ENCODE measurements around the gene SHC4. TPM values are rescaled to one million over a fixed set of nuclear protein-coding genes. Genes with fewer than 3 reads are reported as not detected.

SHC4 gene
- total and polyA plus RNA-seq, 7 donors = under 0.01 to 4.6 (median 2.2) TPM; not detected in 1

- H3K36me3 ChIP-seq = peaks cover 0 to 20% (median 0%) of the 10 kb centered on the region in 4 donors
- H3K27me3 ChIP-seq = no peaks in the 10 kb centered on the region
- intact Hi-C loops (cut with DNase I) = no loop called here
- H3K9me3 ChIP-seq = no peaks in the 10 kb centered on the region
- DNase-seq = no peak
- 87 to 90% methylated on average over 3 of the region's 3 CpGs for whole genome bisulfite sequencing, 2 donors
- peak overlapping the region in 1 of 4 donors; percentile 39 for H3K27ac ChIP-seq
- TF ChIP-seq POLR2AphosphoS5 (IDR thresholded peaks at IDR 0.05) (no peak), POLR2A (IDR thresholded peaks at IDR 0.05) (no peak), EP300 (IDR thresholded peaks at IDR 0.05) (no peak)
- H3K4me3 ChIP-seq = no peak overlapping the region
- peaks cover 0 to 23% (median 14%) of the 10 kb centered on the region in 4 donors for H3K4me1 ChIP-seq
Observed at GRCh38 chr15:48985516-48985915, 21.8 kb upstream of the SHC4 start.

DNA sequence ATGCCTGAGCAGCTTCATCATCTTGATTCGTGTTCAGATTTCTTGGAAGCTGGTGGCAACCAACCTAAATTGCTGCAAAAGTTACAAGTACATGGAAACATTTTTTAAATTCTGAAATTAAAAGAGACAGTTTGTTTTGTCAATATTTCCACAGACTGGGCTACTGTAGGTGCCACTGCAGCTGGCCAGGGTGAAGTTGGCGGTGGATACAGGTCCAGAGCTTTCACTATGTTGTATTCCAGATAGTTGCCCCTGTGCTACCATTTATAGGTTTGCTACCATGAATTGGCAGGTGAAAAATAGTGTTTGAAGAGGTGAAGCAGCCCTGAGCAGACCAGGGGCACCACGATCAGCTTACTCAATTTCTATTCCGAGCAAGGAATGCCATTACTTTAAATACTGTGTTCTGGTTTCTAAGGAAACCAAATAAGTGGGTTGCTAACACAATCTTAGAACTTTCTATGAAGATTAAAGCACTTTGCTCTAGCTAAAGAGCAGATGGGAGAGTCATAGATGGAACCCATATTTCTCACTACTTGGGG lies 21.2 kb upstream of the SHC4 start:
- intact Hi-C loops (cut with DNase I) = no loop called here
- Histone ChIP-seq H3K4me1 (peaks cover 0 to 23% (median 14%) of the 10 kb centered on the region in 4 donors), H3K36me3 (peaks cover 0 to 17% (median 0%) of the 10 kb centered on the region in 4 donors), H3K27ac (peak overlapping the region in 2 of 4 donors; percentile 28 to 39), H3K27me3 (no peaks in the 10 kb centered on the region), H3K9me3 (no peaks in the 10 kb centered on the region), H3K4me3 (no peak overlapping the region)
- no peak for DNase-seq
- WGBS, 2 donors = 79 to 82% methylated on average over 4 of the region's 4 CpGs
- TF ChIP-seq POLR2AphosphoS5 (IDR thresholded peaks at IDR 0.05) (no peak), POLR2A (IDR thresholded peaks at IDR 0.05) (no peak), EP300 (IDR thresholded peaks at IDR 0.05) (no peak)
- TF ChIP-seq, protein P1, sequence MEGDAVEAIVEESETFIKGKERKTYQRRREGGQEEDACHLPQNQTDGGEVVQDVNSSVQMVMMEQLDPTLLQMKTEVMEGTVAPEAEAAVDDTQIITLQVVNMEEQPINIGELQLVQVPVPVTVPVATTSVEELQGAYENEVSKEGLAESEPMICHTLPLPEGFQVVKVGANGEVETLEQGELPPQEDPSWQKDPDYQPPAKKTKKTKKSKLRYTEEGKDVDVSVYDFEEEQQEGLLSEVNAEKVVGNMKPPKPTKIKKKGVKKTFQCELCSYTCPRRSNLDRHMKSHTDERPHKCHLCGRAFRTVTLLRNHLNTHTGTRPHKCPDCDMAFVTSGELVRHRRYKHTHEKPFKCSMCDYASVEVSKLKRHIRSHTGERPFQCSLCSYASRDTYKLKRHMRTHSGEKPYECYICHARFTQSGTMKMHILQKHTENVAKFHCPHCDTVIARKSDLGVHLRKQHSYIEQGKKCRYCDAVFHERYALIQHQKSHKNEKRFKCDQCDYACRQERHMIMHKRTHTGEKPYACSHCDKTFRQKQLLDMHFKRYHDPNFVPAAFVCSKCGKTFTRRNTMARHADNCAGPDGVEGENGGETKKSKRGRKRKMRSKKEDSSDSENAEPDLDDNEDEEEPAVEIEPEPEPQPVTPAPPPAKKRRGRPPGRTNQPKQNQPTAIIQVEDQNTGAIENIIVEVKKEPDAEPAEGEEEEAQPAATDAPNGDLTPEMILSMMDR (IDR thresholded peaks at IDR 0.05) = no peak

- DNase-seq = no peak
- TF ChIP-seq, protein P1 (IDR thresholded peaks at IDR 0.05) = no peak
- TF ChIP-seq POLR2A (IDR thresholded peaks at IDR 0.05) = no peak
- no peak for TF ChIP-seq POLR2AphosphoS5 (IDR thresholded peaks at IDR 0.05)
- no peak for TF ChIP-seq EP300 (IDR thresholded peaks at IDR 0.05)
- H3K4me3 ChIP-seq = no peak overlapping the region
- peak overlapping the region in 2 of 4 donors; percentile 28 to 39 for H3K27ac ChIP-seq
- H3K36me3 ChIP-seq = peaks cover 0 to 13% (median 0%) of the 10 kb centered on the region in 4 donors
- intact Hi-C loops (cut with DNase I) = no loop called here
- H3K27me3 ChIP-seq = no peaks in the 10 kb centered on the region
- peaks cover 0 to 23% (median 14%) of the 10 kb centered on the region in 4 donors for H3K4me1 ChIP-seq
- no peaks in the 10 kb centered on the region for H3K9me3 ChIP-seq
- WGBS, 2 donors = 74 to 88% methylated on average over 7 of the region's 7 CpGs
Observed at GRCh38 chr15:48984021-48984710, 20.4 kb upstream of the SHC4 start.

DNA sequence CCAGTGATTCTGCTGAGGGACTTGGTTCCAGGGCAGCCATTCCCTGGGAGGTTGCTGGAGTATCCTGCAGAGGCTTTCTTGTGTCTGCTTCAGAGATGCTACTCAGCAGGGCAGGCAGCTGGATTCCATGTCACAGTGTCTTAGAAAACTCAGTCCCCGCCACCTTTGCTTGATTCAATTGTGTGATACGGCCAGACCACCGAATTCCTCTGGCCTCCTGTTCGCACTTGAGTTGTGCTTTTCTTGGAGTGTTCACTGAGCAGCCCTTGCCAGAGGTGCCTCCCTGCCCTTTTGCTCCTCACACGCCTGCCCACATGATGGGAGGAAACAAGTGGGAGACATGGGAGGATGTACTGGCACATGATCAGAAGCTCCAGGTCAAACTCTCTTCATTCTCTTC lies 19.6 kb upstream of the SHC4 start:
- TF ChIP-seq, protein P1 (IDR thresholded peaks at IDR 0.05) = no peak
- no peak for TF ChIP-seq POLR2AphosphoS5 (IDR thresholded peaks at IDR 0.05)
- TF ChIP-seq EP300 (IDR thresholded peaks at IDR 0.05) = no peak
- TF ChIP-seq POLR2A (IDR thresholded peaks at IDR 0.05) = no peak
- H3K4me3 ChIP-seq = no peak overlapping the region
- no peak for DNase-seq
- H3K36me3 ChIP-seq = peaks cover 0 to 6% (median 0%) of the 10 kb centered on the region in 4 donors
- no peaks in the 10 kb centered on the region for H3K27me3 ChIP-seq
- intact Hi-C loops (cut with DNase I) = no loop called here
- H3K9me3 ChIP-seq = no peaks in the 10 kb centered on the region
- no peak overlapping the region for H3K27ac ChIP-seq
- 87 to 90% methylated on average over 5 of the region's 5 CpGs for WGBS, 2 donors
- peaks cover 0 to 23% (median 14%) of the 10 kb centered on the region in 4 donors for H3K4me1 ChIP-seq

DNA sequence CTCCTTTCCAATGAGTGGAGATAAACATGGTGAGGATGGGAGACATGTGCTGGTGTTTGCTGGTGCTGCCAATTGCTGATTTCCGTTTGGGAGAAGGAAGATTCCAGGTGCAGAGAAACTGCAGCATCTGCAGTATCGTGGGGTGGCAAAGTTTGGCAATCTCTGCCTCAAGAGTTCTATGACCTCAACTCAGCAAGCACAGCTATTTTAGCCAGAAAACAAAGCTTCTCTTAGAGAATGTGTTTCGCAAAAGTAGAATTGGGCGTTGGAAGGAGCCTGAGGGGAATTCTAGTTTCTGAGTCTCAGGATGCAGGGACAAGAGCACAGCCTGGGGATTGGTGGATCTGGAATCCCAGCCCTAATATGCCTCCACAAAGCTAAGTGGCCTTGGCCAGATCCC lies 18.2 kb upstream of the SHC4 start:
- H3K27ac ChIP-seq = no peak overlapping the region
- H3K4me1 ChIP-seq = peaks cover 0 to 23% (median 14%) of the 10 kb centered on the region in 4 donors
- H3K9me3 ChIP-seq = no peaks in the 10 kb centered on the region
- DNase-seq = no peak
- TF ChIP-seq EP300 (IDR thresholded peaks at IDR 0.05) = no peak
- TF ChIP-seq POLR2A (IDR thresholded peaks at IDR 0.05) = no peak
- TF ChIP-seq, protein P1 (IDR thresholded peaks at IDR 0.05) = no peak
- no peak for TF ChIP-seq POLR2AphosphoS5 (IDR thresholded peaks at IDR 0.05)
- H3K36me3 ChIP-seq = no peaks in the 10 kb centered on the region
- no peak overlapping the region for H3K4me3 ChIP-seq
- WGBS, 2 donors = 73 to 79% methylated on average over 4 of the region's 4 CpGs
- intact Hi-C loops (cut with DNase I) = no loop called here
- H3K27me3 ChIP-seq = no peaks in the 10 kb centered on the region
